ENCODE data around the gene FOXR2.

GRCh38 chrX:55582447-55582846 is 40.8 kb upstream of the FOXR2 start:
- TF ChIP-seq, protein P1, sequence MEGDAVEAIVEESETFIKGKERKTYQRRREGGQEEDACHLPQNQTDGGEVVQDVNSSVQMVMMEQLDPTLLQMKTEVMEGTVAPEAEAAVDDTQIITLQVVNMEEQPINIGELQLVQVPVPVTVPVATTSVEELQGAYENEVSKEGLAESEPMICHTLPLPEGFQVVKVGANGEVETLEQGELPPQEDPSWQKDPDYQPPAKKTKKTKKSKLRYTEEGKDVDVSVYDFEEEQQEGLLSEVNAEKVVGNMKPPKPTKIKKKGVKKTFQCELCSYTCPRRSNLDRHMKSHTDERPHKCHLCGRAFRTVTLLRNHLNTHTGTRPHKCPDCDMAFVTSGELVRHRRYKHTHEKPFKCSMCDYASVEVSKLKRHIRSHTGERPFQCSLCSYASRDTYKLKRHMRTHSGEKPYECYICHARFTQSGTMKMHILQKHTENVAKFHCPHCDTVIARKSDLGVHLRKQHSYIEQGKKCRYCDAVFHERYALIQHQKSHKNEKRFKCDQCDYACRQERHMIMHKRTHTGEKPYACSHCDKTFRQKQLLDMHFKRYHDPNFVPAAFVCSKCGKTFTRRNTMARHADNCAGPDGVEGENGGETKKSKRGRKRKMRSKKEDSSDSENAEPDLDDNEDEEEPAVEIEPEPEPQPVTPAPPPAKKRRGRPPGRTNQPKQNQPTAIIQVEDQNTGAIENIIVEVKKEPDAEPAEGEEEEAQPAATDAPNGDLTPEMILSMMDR (IDR thresholded peaks at IDR 0.05): no peak
- TF ChIP-seq POLR2A (IDR thresholded peaks at IDR 0.05): no peak

Measured in Peyer's patch (tissue), 4 donors.